Spleen (tissue), 11 donors: ENCODE results near the gene SKP1. TPM values are rescaled to one million over a fixed set of nuclear protein-coding genes. Genes with fewer than 3 reads are reported as not detected.

Experiments
- DNase-seq: peaks from one replicate; pipeline ENCODE4 v3.0.0-alpha.2; 2020
- H3K27ac ChIP-seq, 8 donors: fragments of 200-600 bp; sonication (generic) in 7 of 8; 1 replicate in 4 of 8; 2 replicates in 4 of 8; pipeline versions ENCODE4 v1.5.0 to v1.8.0; 2016 to 2021; ENCODE audit warnings: inconsistent platforms in 4 of 8, mild to moderate bottlenecking in 4 of 8, moderate library complexity in 1 of 8
- H3K27me3 ChIP-seq, 7 donors: fragments of 200-600 bp; sonication (generic) in 6 of 7; replicated peaks in 1 of 7; 1 replicate in 4 of 7; 2 replicates in 3 of 7; pipeline versions ENCODE4 v1.5.0 to v1.8.0; 2016 to 2021; ENCODE audit warnings: inconsistent platforms in 3 of 7, mild to moderate bottlenecking in 1 of 7
- H3K36me3 ChIP-seq, 6 donors: fragments of 200-600 bp; sonication (generic) in 5 of 6; 1 replicate in 4 of 6; 2 replicates in 2 of 6; pipeline versions ENCODE4 v1.5.0 to v1.8.0; 2016 to 2021; ENCODE audit warnings: inconsistent platforms in 2 of 6
- H3K4me1 ChIP-seq, 6 donors: fragments of 200-600 bp; sonication (generic) in 5 of 6; 1 replicate in 3 of 6; 2 replicates in 3 of 6; pipeline versions ENCODE4 v1.5.0 to v1.8.0; 2016 to 2021; ENCODE audit warnings: inconsistent platforms in 3 of 6
- H3K4me3 ChIP-seq, 8 donors: fragments of 200-600 bp; sonication (generic) in 7 of 8; 1 replicate in 4 of 8; 2 replicates in 4 of 8; pipeline versions ENCODE4 v1.5.0 to v1.8.0; 2016 to 2021; ENCODE audit warnings: inconsistent platforms in 4 of 8, mild to moderate bottlenecking in 4 of 8, moderate library complexity in 2 of 8
- H3K9me3 ChIP-seq, 8 donors: fragments of 200-600 bp; sonication (generic) in 7 of 8; 1 replicate in 4 of 8; 2 replicates in 4 of 8; pipeline versions ENCODE4 v1.5.0 to v1.8.0; 2016 to 2021; ENCODE audit warnings: inconsistent platforms in 4 of 8
- CTCF ChIP-seq, 11 experiments: fragments of 200-600 bp in 7 of 11; fragments of 450-650 bp in 4 of 11; sonication (generic) in 4 of 11; IDR thresholded peaks in 8 of 11; conservative IDR thresholded peaks in 3 of 11; 1 replicate in 7 of 11; 2 replicates in 4 of 11; pipeline versions ENCODE4 v1.4.0 to v1.8.0; 2016 to 2021; ENCODE audit warnings: antibody characterized with exemption in 11 of 11, inconsistent platforms in 4 of 11, mild to moderate bottlenecking in 1 of 11
- POLR2A ChIP-seq, 3 donors: fragments of 450-650 bp; IDR thresholded peaks; one replicate each; pipeline ENCODE4 v1.5.1; 2017; ENCODE audit warnings: antibody characterized with exemption in 3 of 3, mild to moderate bottlenecking in 1 of 3
- POLR2AphosphoS5 ChIP-seq, 3 donors: sonication (generic); formaldehyde crosslinking; IDR thresholded peaks; one replicate each; pipeline ENCODE4 v1.5.1; 2017; ENCODE audit warnings: antibody characterized with exemption in 3 of 3
- WGBS, 5 donors: extraction: QIAGEN DNeasy Blood & Tissue Kit in 3 of 5; methylation state at CpG; one replicate each; pipeline versions ENCODE4 v1.1.5 to v1.1.7; 2013 to 2018; 5-methylcytosine and 5-hydroxymethylcytosine counted together
- intact Hi-C: fragments of 100-400 bp; cut with DNase I; formaldehyde crosslinking; loops from one replicate; pipeline ENCODE4 v1.15.0; 2023; ENCODE audit warnings: low total_unique reads
- polyA plus RNA-seq, 3 donors: library from polyadenylated mRNA; stranded (reverse); fragments of 200-250 nt; gene quantifications; one replicate each; pipeline ENCODE4 v1.2.1, GENCODE V29; 2013
- total RNA-seq, 7 donors: library from RNA; depleted of rRNA in 3 of 7; stranded (reverse); fragments of >200 nt in 3 of 7; fragmentation: NEBNext Ultra II Directional in 4 of 7; extraction: Animal tissue kit (Norgen Biotek cat#: 25700) in 4 of 7; gene quantifications; one replicate each; pipeline versions ENCODE4 v1.1.0 to v1.2.1, GENCODE V29; 2016 to 2021
- donor health status: healthy with polysubstance abuse.
- donor health status: DM: no; HTN: no; CAD: no; lungs with moderate emphysema.
- donor health status: DM: no; HTN: no; CAD: no.
- donor health status: Bipolar disorder and iron deficiency.
- donor health status: healthy.
- donor health status: DM: no; HTN: no; CAD: no.
- donor health status: DM: yes; HTN: yes; CAD: no.

The SKP1 gene
- total and polyA plus RNA-seq, 10 donors, result 121 to 354 (median 202) TPM

- no peaks in the 10 kb centered on the region for H3K27me3 ChIP-seq
- intact Hi-C loops, result loop anchor here (5.0 kb wide), 1 partner anchor 100 kb away; no protein-coding TSS in a partner anchor
- peaks cover 0 to 97% (median 53%) of the 10 kb centered on the region in 6 donors for H3K36me3 ChIP-seq
- DNase-seq, result peak; percentile 41
- peaks cover 16 to 79% (median 51%) of the 10 kb centered on the region in 6 donors for H3K4me1 ChIP-seq
- no peak overlapping the region for H3K4me3 ChIP-seq
- no peak for TF ChIP-seq POLR2AphosphoS5 (IDR thresholded peaks at IDR 0.05)
- TF ChIP-seq POLR2A (IDR thresholded peaks at IDR 0.05), result no peak
- TF ChIP-seq CTCF (IDR thresholded peaks at IDR 0.05 in 8 of 11, conservative IDR thresholded peaks at IDR 0.05 in 3 of 11), result no peak
- H3K9me3 ChIP-seq, result no peaks in the 10 kb centered on the region
- no peak overlapping the region for H3K27ac ChIP-seq
- 90 to 93% (median 91%) methylated on average over 5 of the region's 5 CpGs for WGBS, 5 donors
Observed at GRCh38 chr5:134142052-134142451, 34.7 kb downstream of the SKP1 start.

- WGBS, 5 donors, result 73 to 82% (median 78%) methylated on average over 9 of the region's 9 CpGs
- DNase-seq, result peak; percentile 47
- H3K27me3 ChIP-seq, result no peaks in the 10 kb centered on the region
- H3K36me3 ChIP-seq, result peaks cover 0 to 97% (median 55%) of the 10 kb centered on the region in 6 donors
- TF ChIP-seq POLR2A (IDR thresholded peaks at IDR 0.05) (no peak), CTCF (IDR thresholded peaks at IDR 0.05 in 8 of 11, conservative IDR thresholded peaks at IDR 0.05 in 3 of 11) (peak in 1 of 11 experiments; percentile 10), POLR2AphosphoS5 (IDR thresholded peaks at IDR 0.05) (no peak)
- no peak overlapping the region for H3K4me3 ChIP-seq
- peak overlapping the region in 5 of 8 donors; percentile 24 to 88 (median 51) for H3K27ac ChIP-seq
- intact Hi-C loops, result loop anchor here (5.0 kb wide), 1 partner anchor 99 kb away; no protein-coding TSS in a partner anchor
- peaks cover 17 to 79% (median 57%) of the 10 kb centered on the region in 6 donors for H3K4me1 ChIP-seq
- H3K9me3 ChIP-seq, result no peaks in the 10 kb centered on the region
Observed at GRCh38 chr5:134141331-134142050, 35.3 kb downstream of the SKP1 start.

GRCh38 chr5:134140530-134141201 lies 36.1 kb downstream of the SKP1 start:
- peak; percentile 85 for DNase-seq
- H3K27ac ChIP-seq, result peak overlapping the region in 6 of 8 donors; percentile 24 to 88 (median 48)
- peaks cover 19 to 79% (median 56%) of the 10 kb centered on the region in 6 donors for H3K4me1 ChIP-seq
- peak; percentile 35 to 64 (median 57) for TF ChIP-seq POLR2AphosphoS5 (IDR thresholded peaks at IDR 0.05)
- peak; percentile 49 to 90 (median 80) for TF ChIP-seq CTCF (IDR thresholded peaks at IDR 0.05 in 8 of 11, conservative IDR thresholded peaks at IDR 0.05 in 3 of 11)
- no peak for TF ChIP-seq POLR2A (IDR thresholded peaks at IDR 0.05)
- intact Hi-C loops, result loop anchor here (5.0 kb wide), 1 partner anchor 98 kb away; no protein-coding TSS in a partner anchor
- no peak overlapping the region for H3K4me3 ChIP-seq
- 7 to 26% (median 21%) methylated on average over 6 to 8 of the region's 8 CpGs for WGBS, 5 donors
- no peaks in the 10 kb centered on the region for H3K27me3 ChIP-seq
- H3K9me3 ChIP-seq, result no peaks in the 10 kb centered on the region
- peaks cover 0 to 97% (median 54%) of the 10 kb centered on the region in 6 donors for H3K36me3 ChIP-seq
